Measurements from ENCODE around the gene DHRS9.
A peak's percentile ranks its signal among the peaks of the same experiment; 100 is the strongest.

The DHRS9 gene

GRCh38 chr2:169065864-169066517, 3.4 kb upstream of the DHRS9 start:
- DNase-seq: no peak

- no peak for DNase-seq
These were observed 2.5 kb upstream of the DHRS9 start for GRCh38 chr2:169066897-169067296.

- DNase-seq: no peak
These were observed 470 bp downstream of the DHRS9 start for GRCh38 chr2:169069833-169070232.

- no peak for DNase-seq
These were observed 2.1 kb downstream of the DHRS9 start for GRCh38 chr2:169071455-169071854.

GRCh38 chr2:169072163-169072925, 3.0 kb downstream of the DHRS9 start:
- no peak for DNase-seq

- DNase-seq: no peak
These were observed 4.0 kb downstream of the DHRS9 start for GRCh38 chr2:169073211-169073962.

GRCh38 chr2:169073963-169074751, 4.8 kb downstream of the DHRS9 start:
- DNase-seq: no peak

- DNase-seq: no peak
These were observed 8.4 kb downstream of the DHRS9 start for GRCh38 chr2:169077674-169078240.

- DNase-seq: peak in 1 of 14 donors; percentile 9
These were observed 11.1 kb downstream of the DHRS9 start for GRCh38 chr2:169080250-169081069.

GRCh38 chr2:169081551-169081950, 12.2 kb downstream of the DHRS9 start:
- no peak for DNase-seq

GRCh38 chr2:169082995-169083394, 13.6 kb downstream of the DHRS9 start:
- DNase-seq: no peak

- no peak for DNase-seq
These were observed 17.6 kb downstream of the DHRS9 start for GRCh38 chr2:169086893-169087467.

GRCh38 chr2:169087757-169088379, 18.5 kb downstream of the DHRS9 start:
- no peak for DNase-seq

GRCh38 chr2:169089182-169089581, 19.8 kb downstream of the DHRS9 start:
- DNase-seq: no peak

- no peak for DNase-seq
These were observed 20.9 kb downstream of the DHRS9 start for GRCh38 chr2:169090133-169090820.

GRCh38 chr2:169091256-169091655, 21.9 kb downstream of the DHRS9 start:
- no peak for DNase-seq

GRCh38 chr2:169091761-169092519, 22.6 kb downstream of the DHRS9 start:
- DNase-seq: no peak

- DNase-seq: no peak
These were observed 24.2 kb downstream of the DHRS9 start for GRCh38 chr2:169093535-169093934.

- no peak for DNase-seq
These were observed 25.3 kb downstream of the DHRS9 start for GRCh38 chr2:169094676-169095075.
